Cardiac fibroblast (primary cell): Measurements from ENCODE around the gene CXADR.
"Not testable (repeated sequence)": the region's sequence is repeated elsewhere in the genome, so short reads cannot be mapped to it uniquely, and the experiment has no call there.

Source experiments
- DNase-seq, 2 donors: peaks; one replicate each; pipeline versions ENCODE4 v3.0.0 to v3.0.0-alpha.2; 2010; ENCODE audit warnings: low read depth in 2 of 2
- H3K4me3 ChIP-seq, 2 donors: replicated peaks in 1 of 2; 1 replicate in 1 of 2; 2 replicates in 1 of 2; pipeline ENCODE4 v1.5.1; 2011; ENCODE audit warnings: low read depth in 2 of 2, low read length in 2 of 2, mild to moderate bottlenecking in 2 of 2, moderate library complexity in 1 of 2
- CTCF ChIP-seq: IDR thresholded peaks from one replicate; pipeline ENCODE4 v1.5.1; 2011; ENCODE audit warnings: low read depth, mild to moderate bottlenecking, low read length, inconsistent platforms

The CXADR gene

GRCh38 chr21:17519965-17520609, 7.2 kb downstream of the CXADR start:
- DNase-seq: no peak
- no peak for TF ChIP-seq CTCF
- H3K4me3 ChIP-seq: no peak overlapping the region

GRCh38 chr21:17523007-17523451, 10.2 kb downstream of the CXADR start:
- no peak for DNase-seq
- TF ChIP-seq CTCF: no peak
- no peak overlapping the region for H3K4me3 ChIP-seq

- DNase-seq, H3K4me3 ChIP-seq: not testable (repeated sequence)
Measured at GRCh38 chr21:17523979-17524494, 11.2 kb downstream of the CXADR start.

GRCh38 chr21:17524635-17525034, 11.8 kb downstream of the CXADR start:
- TF ChIP-seq CTCF: no peak
- DNase-seq: no peak
- no peak overlapping the region for H3K4me3 ChIP-seq

- no peak for DNase-seq
- no peak overlapping the region for H3K4me3 ChIP-seq
- TF ChIP-seq CTCF: no peak
Measured at GRCh38 chr21:17526776-17527175, 13.9 kb downstream of the CXADR start.

GRCh38 chr21:17527240-17527639, 14.4 kb downstream of the CXADR start:
- H3K4me3 ChIP-seq: no peak overlapping the region
- DNase-seq: peak; percentile 45 to 69
- TF ChIP-seq CTCF: no peak

- no peak overlapping the region for H3K4me3 ChIP-seq
- peak in 1 of 2 donors; percentile 11 for DNase-seq
- TF ChIP-seq CTCF: no peak
Measured at GRCh38 chr21:17527711-17528110, 14.9 kb downstream of the CXADR start.
